GM23248 (cell line): ENCODE measurements around the gene SH3BP2. TPM values are rescaled to one million over a fixed set of nuclear protein-coding genes. Genes with fewer than 3 reads are reported as not detected.

Experiments used
- DNase-seq: peaks from one replicate; pipeline ENCODE4 v3.0.0-alpha.2; 2015
- H2AFZ ChIP-seq: fragments of 200-600 bp; sonication (generic); 2 replicates; pipeline ENCODE4 v1.6.1; 2016; ENCODE audit warnings: antibody characterized with exemption
- H3F3A ChIP-seq: fragments of 200-600 bp; sonication (generic); 2 replicates; pipeline ENCODE4 v1.6.1; 2016; ENCODE audit warnings: mild to moderate bottlenecking, antibody characterized with exemption, mixed run types; ENCODE audit not compliant: insufficient read depth
- H3K27ac ChIP-seq: fragments of 200-600 bp; sonication (generic); 2 replicates; pipeline ENCODE4 v1.5.1; 2016; ENCODE audit warnings: mild to moderate bottlenecking
- H3K27me3 ChIP-seq: fragments of 200-600 bp; sonication (generic); replicated peaks from 2 replicates; pipeline ENCODE4 v1.6.1; 2016; ENCODE audit warnings: mild to moderate bottlenecking; ENCODE audit not compliant: insufficient read depth
- H3K36me3 ChIP-seq: fragments of 200-600 bp; sonication (generic); 2 replicates; pipeline ENCODE4 v1.6.1; 2016; ENCODE audit warnings: low read depth, mild to moderate bottlenecking
- H3K4me1 ChIP-seq: fragments of 200-600 bp; sonication (generic); 2 replicates; pipeline ENCODE4 v1.6.1; 2016; ENCODE audit warnings: mild to moderate bottlenecking; ENCODE audit not compliant: insufficient read depth
- H3K4me2 ChIP-seq: fragments of 200-600 bp; sonication (generic); one replicate; pipeline ENCODE4 v1.6.1; 2016; ENCODE audit warnings: mild to moderate bottlenecking; ENCODE audit not compliant: unreplicated experiment
- H3K4me3 ChIP-seq: fragments of 200-600 bp; sonication (generic); 2 replicates; pipeline ENCODE4 v1.5.1; 2016; ENCODE audit warnings: mild to moderate bottlenecking
- H3K79me2 ChIP-seq: fragments of 200-600 bp; sonication (generic); 2 replicates; pipeline ENCODE4 v1.6.1; 2016; ENCODE audit warnings: mild to moderate bottlenecking; ENCODE audit not compliant: insufficient read depth
- H3K9ac ChIP-seq: fragments of 200-600 bp; sonication (generic); 2 replicates; pipeline ENCODE4 v1.6.1; 2016; ENCODE audit warnings: mild to moderate bottlenecking
- H3K9me2 ChIP-seq: fragments of 200-600 bp; sonication (generic); 2 replicates; pipeline ENCODE4 v1.6.1; 2016; ENCODE audit warnings: mixed run types, mild to moderate bottlenecking, moderate library complexity; ENCODE audit not compliant: insufficient read depth
- H3K9me3 ChIP-seq: fragments of 200-600 bp; sonication (generic); one replicate; pipeline ENCODE4 v1.6.1; 2017; ENCODE audit warnings: low read depth
- H4K20me1 ChIP-seq: fragments of 200-600 bp; sonication (generic); 2 replicates; pipeline ENCODE4 v1.6.0; 2016; ENCODE audit not compliant: insufficient read depth
- EZH2 ChIP-seq: fragments of 200-600 bp; sonication (generic); IDR thresholded peaks from 2 replicates; pipeline ENCODE4 v1.6.1; 2018; ENCODE audit warnings: antibody characterized with exemption, mild to moderate bottlenecking; ENCODE audit not compliant: insufficient read depth, poor library complexity, severe bottlenecking
- EZH2phosphoT487 ChIP-seq: fragments of 200-600 bp; sonication (generic); IDR thresholded peaks from 2 replicates; pipeline ENCODE4 v1.6.1; 2018; ENCODE audit warnings: antibody characterized with exemption, moderate library complexity, mild to moderate bottlenecking, low read depth; ENCODE audit not compliant: insufficient read depth
- WGBS, 2 experiments: methylation state at CpG; one replicate each; pipeline ENCODE4 v1.1.6; 2015 to 2017; ENCODE audit warnings: low lambda C conversion rate in 2 of 2, low coverage in 1 of 2; ENCODE audit errors: missing lambda C conversion rate in 2 of 2; 5-methylcytosine and 5-hydroxymethylcytosine counted together
- in situ Hi-C: fragments of 300-500 bp; cut with MboI; formaldehyde crosslinking; loops from 2 replicates; pipeline ENCODE4 v1.15.0; 2020
- polyA plus RNA-seq: library from polyadenylated mRNA; unstranded; fragments of >200 nt; fragmentation: Nextera tagmentation; extraction: Ambion mirVana; gene quantifications from 2 replicates; pipeline ENCODE4 v1.2.1, GENCODE V29; 2016
- total RNA-seq: library from RNA; depleted of rRNA; stranded (reverse); fragments of >200 nt; shearing (Covaris generic); gene quantifications from 2 replicates; pipeline ENCODE4 v1.2.3, GENCODE V29; 2014

The SH3BP2 gene
- total and polyA plus RNA-seq, 2 experiments from 2014 or later, result 20.9 to 31.2 TPM

DNA sequence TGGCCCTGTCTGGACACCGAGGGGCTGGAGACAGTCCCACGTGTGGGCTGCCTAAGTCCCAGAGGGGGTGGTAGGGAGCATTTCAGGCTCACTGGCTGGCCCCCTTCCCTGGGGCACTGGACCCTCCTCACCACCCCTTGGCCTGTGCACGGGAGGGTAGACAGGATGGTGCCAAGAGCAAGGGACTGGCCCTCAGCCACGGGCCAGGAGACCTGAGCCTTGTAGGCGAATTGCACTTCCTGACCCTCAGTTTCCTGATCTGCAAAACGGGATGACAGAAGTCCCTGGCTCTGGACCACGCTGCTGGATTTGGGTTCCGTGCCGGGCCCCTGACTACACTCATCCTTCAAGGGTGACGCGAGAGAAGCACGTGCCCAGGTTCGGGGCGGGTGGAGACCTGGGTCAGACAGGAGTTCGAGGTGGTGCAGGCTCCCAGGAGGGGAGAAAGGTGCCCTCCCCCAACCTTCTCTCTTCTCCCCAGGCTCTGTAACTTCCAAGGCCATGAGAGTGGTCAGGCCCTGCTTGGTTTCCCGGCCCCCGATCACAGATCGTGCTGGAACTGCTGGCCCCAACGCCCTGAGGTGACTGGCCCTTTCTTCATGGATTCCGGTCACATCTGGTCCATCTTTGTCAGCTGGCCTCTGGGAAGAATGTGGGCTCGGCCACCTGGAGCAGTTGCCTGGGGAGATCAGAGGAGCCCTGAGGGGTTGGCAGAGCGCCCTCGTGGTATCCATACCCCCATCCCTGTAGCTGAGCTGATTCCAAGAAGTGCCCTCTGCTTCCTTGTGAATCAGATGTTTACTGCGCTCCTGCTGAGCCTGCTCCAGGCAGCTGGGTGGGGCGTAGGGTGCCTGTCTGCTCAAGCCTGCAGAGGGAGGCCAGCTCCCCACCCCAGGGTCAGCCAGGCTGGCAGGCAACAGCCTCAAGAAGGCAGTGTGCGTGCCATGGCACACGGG, 3.3 kb downstream of the SH3BP2 start:
- H3K4me2 ChIP-seq, result peak overlapping the region; percentile 50
- H3K36me3 ChIP-seq, result no peaks in the 10 kb centered on the region
- H4K20me1 ChIP-seq, result no peaks in the 10 kb centered on the region
- H3F3A ChIP-seq, result 0 out of 2 replicates have a peak, but pooled peaks cover 3% of the 10 kb centered on the region
- in situ Hi-C loops, result no loop called here
- peaks cover 38% of the 10 kb centered on the region for H3K4me1 ChIP-seq
- H3K9ac ChIP-seq, result peak overlapping the region; percentile 64
- no peaks in the 10 kb centered on the region for H3K27me3 ChIP-seq
- peaks cover 62% of the 10 kb centered on the region for H3K79me2 ChIP-seq
- H2AFZ ChIP-seq, result no peak overlapping the region
- no peak overlapping the region; the same call in 1 of the 2 replicates for H3K4me3 ChIP-seq
- peak; percentile 81 for DNase-seq
- 59 to 64% methylated on average over 26 to 27 of the region's 27 CpGs for WGBS, 2 experiments
- H3K9me3 ChIP-seq, result no peaks in the 10 kb centered on the region
- H3K27ac ChIP-seq, result peak overlapping the region; percentile 73
- no peaks in the 10 kb centered on the region for H3K9me2 ChIP-seq
- TF ChIP-seq EZH2 (no peak), EZH2phosphoT487 (no peak)

DNA sequence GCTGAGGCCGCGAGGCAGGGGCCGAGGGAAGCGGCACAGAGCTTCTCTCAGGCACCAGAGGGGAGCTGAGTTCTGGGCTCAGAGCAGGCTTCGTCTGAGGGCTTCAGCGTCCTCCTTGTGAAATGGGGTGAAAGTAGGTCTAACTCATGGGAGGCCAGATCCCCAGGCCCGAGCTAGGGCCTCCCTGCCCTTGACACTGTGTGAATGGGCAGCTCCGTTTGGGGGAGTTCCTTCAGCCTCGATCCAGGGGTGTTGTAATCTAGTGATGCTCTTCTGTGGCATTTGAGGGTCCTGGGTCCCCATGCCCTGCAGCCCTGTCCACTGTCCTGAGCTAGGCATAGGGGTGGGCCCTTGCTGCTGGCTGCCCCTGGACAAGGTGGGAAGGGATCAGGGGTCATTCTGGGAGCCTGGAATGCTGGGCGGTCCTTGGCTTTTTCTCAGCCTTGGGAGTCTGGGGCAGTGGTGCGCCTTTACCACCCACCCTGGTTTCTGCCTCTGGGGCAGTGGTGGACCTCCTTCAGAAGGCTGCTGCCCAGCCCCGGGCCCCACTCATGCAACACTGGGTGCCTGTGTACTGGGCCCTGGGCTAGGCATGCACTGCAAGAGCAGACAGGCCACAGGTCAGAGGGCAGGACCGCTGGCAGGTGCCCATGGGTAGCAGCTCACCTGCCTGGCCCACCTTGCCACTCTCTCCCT, 4.1 kb downstream of the SH3BP2 start:
- Histone ChIP-seq H3K4me1 (peaks cover 44% of the 10 kb centered on the region), H3K79me2 (peaks cover 70% of the 10 kb centered on the region), H3K27ac (peak overlapping the region; percentile 73)

DNA sequence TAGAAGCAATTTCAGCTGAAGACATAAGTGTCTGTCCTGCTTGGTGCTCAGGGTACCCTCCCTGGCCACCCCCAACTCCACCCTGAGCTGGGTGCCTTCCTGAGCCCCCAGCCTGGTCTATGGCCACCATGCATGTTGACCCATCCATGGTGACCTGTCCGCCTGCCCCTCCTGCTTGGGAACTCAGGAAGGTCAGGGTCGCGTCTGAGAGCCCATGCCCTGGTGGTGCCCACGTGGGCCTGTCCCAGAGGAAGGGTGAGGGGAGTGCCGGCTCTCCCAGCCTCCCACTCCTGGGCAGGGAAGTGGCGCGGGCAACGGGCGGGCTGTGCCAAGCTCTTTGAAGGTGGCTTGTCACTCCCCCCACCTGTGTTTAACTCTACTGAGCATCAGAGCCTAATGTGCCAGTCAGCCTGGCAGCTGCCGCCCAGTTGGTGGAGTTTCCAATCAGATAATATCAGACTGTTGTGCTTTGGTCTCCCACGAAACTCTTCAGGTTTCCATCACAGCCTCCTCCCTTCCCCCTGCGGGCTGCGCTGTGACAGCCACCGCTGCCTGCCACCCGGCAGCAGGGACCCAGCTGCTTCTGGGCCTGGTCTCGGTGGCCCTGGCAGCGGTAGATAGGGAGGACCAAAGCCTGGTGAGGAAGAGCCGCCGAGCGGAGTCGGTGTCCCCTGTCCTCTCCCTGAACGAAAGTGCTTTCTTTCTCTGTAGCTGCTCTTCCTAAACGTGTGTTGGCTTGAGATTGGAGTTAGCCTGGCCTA, 4.8 kb downstream of the SH3BP2 start:
- no peaks in the 10 kb centered on the region for H3K36me3 ChIP-seq
- 0 out of 2 replicates have a peak, but pooled peaks cover 3% of the 10 kb centered on the region for H3F3A ChIP-seq
- H3K9me3 ChIP-seq, result no peaks in the 10 kb centered on the region
- no peak overlapping the region for H3K9ac ChIP-seq
- peaks cover 44% of the 10 kb centered on the region for H3K4me1 ChIP-seq
- H3K4me2 ChIP-seq, result no peak overlapping the region
- WGBS, 2 experiments, result 86% methylated on average over 21 to 23 of the region's 23 CpGs
- no peak overlapping the region for H3K4me3 ChIP-seq
- no peak for DNase-seq
- no peaks in the 10 kb centered on the region for H3K9me2 ChIP-seq
- no peaks in the 10 kb centered on the region for H3K27me3 ChIP-seq
- no peak for TF ChIP-seq EZH2phosphoT487
- TF ChIP-seq EZH2, result no peak
- H2AFZ ChIP-seq, result no peak overlapping the region
- in situ Hi-C loops, result no loop called here
- no peaks in the 10 kb centered on the region for H4K20me1 ChIP-seq
- H3K79me2 ChIP-seq, result peaks cover 78% of the 10 kb centered on the region
- H3K27ac ChIP-seq, result no peak overlapping the region; the same call in 1 of the 2 replicates

More for the DNA sequence above, 4.1 kb downstream of the SH3BP2 start:
- no peak overlapping the region for H2AFZ ChIP-seq
- H3F3A ChIP-seq, result 0 out of 2 replicates have a peak, but pooled peaks cover 3% of the 10 kb centered on the region
- H3K4me2 ChIP-seq, result peak overlapping the region; percentile 50
- 59 to 65% methylated on average over 11 to 12 of the region's 13 CpGs for WGBS, 2 experiments
- H4K20me1 ChIP-seq, result no peaks in the 10 kb centered on the region
- H3K27me3 ChIP-seq, result no peaks in the 10 kb centered on the region
- H3K4me3 ChIP-seq, result no peak overlapping the region; the same call in 1 of the 2 replicates
- no peak for DNase-seq
- TF ChIP-seq EZH2, result no peak
- no peak for TF ChIP-seq EZH2phosphoT487
- H3K9me2 ChIP-seq, result no peaks in the 10 kb centered on the region
- H3K9me3 ChIP-seq, result no peaks in the 10 kb centered on the region
- no peaks in the 10 kb centered on the region for H3K36me3 ChIP-seq
- in situ Hi-C loops, result no loop called here
- H3K9ac ChIP-seq, result peak overlapping the region; percentile 64
